HG03060 (cell line): ENCODE measurements around the gene MYBPHL.

Experiments
- ATAC-seq: cut with Tn5 transposase; IDR thresholded peaks from one replicate; pipeline ENCODE4 v1.9.1; 2021; ENCODE audit warnings: low read depth, moderate number of reproducible peaks; ENCODE audit not compliant: unreplicated experiment

MYBPHL gene

GRCh38 chr1:109253803-109254620 lies 52.8 kb downstream of the MYBPHL start:
- no peak for ATAC-seq

- ATAC-seq = no peak
Observed at GRCh38 chr1:109252893-109253802, 53.7 kb downstream of the MYBPHL start.

- no peak for ATAC-seq
Observed at GRCh38 chr1:109252167-109252892, 54.5 kb downstream of the MYBPHL start.

- no peak for ATAC-seq
Observed at GRCh38 chr1:109251277-109252166, 55.3 kb downstream of the MYBPHL start.

GRCh38 chr1:109250454-109251276 lies 56.1 kb downstream of the MYBPHL start:
- ATAC-seq = no peak

- ATAC-seq = no peak
Observed at GRCh38 chr1:109249654-109250401, 57.0 kb downstream of the MYBPHL start.

- ATAC-seq = no peak
Observed at GRCh38 chr1:109248797-109249629, 57.8 kb downstream of the MYBPHL start, which contains the start of gene CELSR2. Gene CELSR2 (plus strand): TSS chr1:109249539. CDS start chr1:109250080, 541 bp downstream.

- ATAC-seq = no peak
Observed at GRCh38 chr1:109248444-109248796, 58.4 kb downstream of the MYBPHL start.

- no peak for ATAC-seq
Observed at GRCh38 chr1:109247401-109248365, 59.1 kb downstream of the MYBPHL start.

GRCh38 chr1:109246141-109246551 lies 60.7 kb downstream of the MYBPHL start:
- ATAC-seq = no peak

GRCh38 chr1:109243860-109244552 lies 62.8 kb downstream of the MYBPHL start:
- no peak for ATAC-seq

- no peak for ATAC-seq
Observed at GRCh38 chr1:109243221-109243620, 63.6 kb downstream of the MYBPHL start.

GRCh38 chr1:109242387-109242786 lies 64.4 kb downstream of the MYBPHL start:
- no peak for ATAC-seq
